K562 (cell line): ENCODE results near the gene SPON1. TPM values are rescaled to one million over a fixed set of nuclear protein-coding genes. Genes with fewer than 3 reads are reported as not detected.

ENCODE experiments used
- ATAC-seq: fragments of 200-7000 bp; cut with Tn5 transposase; 3 replicates; pipeline ENCODE4 v1.9.1; 2020; ENCODE audit warnings: moderate library complexity
- BruUV-seq: library from RNA; stranded (reverse); fragments of 400-500 nt; replicated peaks from 2 replicates; lab custom pipeline; 2021; lab: Mats Ljungman, UMichigan
- CTCF ChIA-PET: fragments of 300-600 bp; formaldehyde crosslinking; extraction: SDS; loops from one replicate; lab custom pipeline; 2021; ENCODE audit warnings: low intra/inter-chr PET ratio; lab: Yijun Ruan, JAX
- POLR2A ChIA-PET: fragments of 300-600, 350-650 bp; sonication (Branson Sonifier 250); formaldehyde crosslinking; extraction: SDS; loops from one replicate; lab custom pipeline; 2021; ENCODE audit warnings: antibody characterized with exemption, inconsistent platforms; lab: Yijun Ruan, JAX
- DNase-seq, 4 experiments: peaks; one replicate each; pipeline versions ENCODE4 v3.0.0 to v3.0.0-alpha.2; 2011 to 2018; ENCODE audit warnings: low spot score in 3 of 4, mixed read lengths in 3 of 4; ENCODE audit errors: extremely low read depth in 1 of 4
- FAIRE-seq: peaks from 2 replicates; lab custom pipeline; 2011; peaks lifted over from hg19 to GRCh38; lab: Jason Lieb, UNC
- H2AFZ ChIP-seq: 2 replicates; pipeline ENCODE4 v1.6.0; 2011; ENCODE audit warnings: low read depth, low read length, control low read depth, inconsistent platforms
- H3K27ac ChIP-seq: fragments of 200-600 bp; 3 replicates; pipeline ENCODE4 v1.8.0; 2011; ENCODE audit warnings: low read depth, mild to moderate bottlenecking, control low read depth, inconsistent platforms, low read length, moderate library complexity, mixed read lengths; ENCODE audit errors: extremely low read depth
- H3K27me3 ChIP-seq, 2 experiments: fragments of 300-600 bp in 1 of 2; 2 replicates in 1 of 2; 3 replicates in 1 of 2; pipeline versions ENCODE4 v1.6.0 to v1.8.0; 2011; ENCODE audit warnings: inconsistent platforms in 2 of 2, low read length in 2 of 2, mild to moderate bottlenecking in 1 of 2, mixed read lengths in 1 of 2, moderate library complexity in 1 of 2; ENCODE audit not compliant: control insufficient read depth in 2 of 2, insufficient read depth in 2 of 2
- H3K36me3 ChIP-seq: fragments of 300-600 bp; 3 replicates; pipeline ENCODE4 v1.8.0; 2011; ENCODE audit warnings: mild to moderate bottlenecking, low read length, inconsistent platforms; ENCODE audit not compliant: control insufficient read depth, insufficient read depth
- H3K4me1 ChIP-seq, 2 experiments: fragments of 200-600 bp in 1 of 2; replicated peaks in 1 of 2; 2 replicates in 1 of 2; 3 replicates in 1 of 2; pipeline versions ENCODE4 v1.5.1 to v1.8.0; 2011; ENCODE audit warnings: inconsistent platforms in 2 of 2, low read length in 2 of 2, mild to moderate bottlenecking in 1 of 2, mixed read lengths in 1 of 2, moderate library complexity in 1 of 2; ENCODE audit not compliant: control insufficient read depth in 2 of 2, insufficient read depth in 2 of 2
- H3K4me2 ChIP-seq: 2 replicates; pipeline ENCODE4 v1.6.1; 2011; ENCODE audit warnings: low read length, control low read depth, inconsistent platforms, mixed read lengths; ENCODE audit not compliant: insufficient read depth
- H3K4me3 ChIP-seq: fragments of 200-600 bp; sonication (generic), shearing (Covaris generic); 2 replicates; pipeline ENCODE4 v1.5.1; 2016; ENCODE audit warnings: control low read depth, inconsistent platforms
- H3K79me2 ChIP-seq: fragments of 200-600 bp; 3 replicates; pipeline ENCODE4 v1.8.0; 2011; ENCODE audit warnings: low read length, inconsistent platforms; ENCODE audit not compliant: control insufficient read depth, insufficient read depth
- H3K9ac ChIP-seq, 2 experiments: 2 replicates each; pipeline versions ENCODE4 v1.6.0 to v1.6.1; 2011; ENCODE audit warnings: low read depth in 2 of 2, low read length in 2 of 2, control low read depth in 1 of 2, inconsistent platforms in 1 of 2, mild to moderate bottlenecking in 1 of 2, mixed read lengths in 1 of 2; ENCODE audit not compliant: insufficient read depth in 1 of 2
- H3K9me1 ChIP-seq: one replicate; pipeline ENCODE4 v1.6.0; 2011; ENCODE audit warnings: inconsistent platforms, mild to moderate bottlenecking, low read length, moderate library complexity; ENCODE audit not compliant: control insufficient read depth, insufficient read depth
- H3K9me3 ChIP-seq: replicated peaks from 2 replicates; pipeline ENCODE4 v1.5.1; 2011; ENCODE audit warnings: low read depth, low read length, inconsistent platforms; ENCODE audit not compliant: control insufficient read depth, insufficient read depth
- H4K20me1 ChIP-seq: replicated peaks from 2 replicates; pipeline ENCODE4 v1.6.1; 2011; ENCODE audit warnings: low read length, inconsistent platforms, mixed read lengths; ENCODE audit not compliant: control insufficient read depth, insufficient read depth
- ARID2 ChIP-seq: fragments of 450-650 bp; IDR thresholded peaks from 2 replicates; pipeline ENCODE4 v1.6.1; 2017; ENCODE audit warnings: antibody characterized with exemption, mild to moderate bottlenecking
- ATF3 ChIP-seq, 2 experiments: fragments of 450-650 bp in 1 of 2; sonication (generic) in 1 of 2; formaldehyde crosslinking in 1 of 2; IDR thresholded peaks in 1 of 2; conservative IDR thresholded peaks in 1 of 2; 2 replicates each; pipeline versions ENCODE4 v1.6.1 to v1.8.1; 2016 to 2023; ENCODE audit warnings: mild to moderate bottlenecking in 2 of 2, moderate library complexity in 2 of 2, inconsistent platforms in 1 of 2, missing genetic modification reagents in 1 of 2
- GTF3C2 ChIP-seq: IDR thresholded peaks from 3 replicates; pipeline ENCODE4 v1.6.1; 2011; ENCODE audit warnings: borderline replicate concordance, mild to moderate bottlenecking, moderate library complexity; ENCODE audit not compliant: insufficient read length; ENCODE audit errors: extremely low read depth
- KLF13 ChIP-seq: fragments of 450-650 bp; IDR thresholded peaks from 2 replicates; pipeline ENCODE4 v1.6.1; 2016; ENCODE audit warnings: missing genetic modification characterization, low read depth, mild to moderate bottlenecking, missing compliant biosample characterization, moderate library complexity, borderline replicate concordance
- NELFE ChIP-seq: IDR thresholded peaks from 2 replicates; pipeline ENCODE4 v1.6.1; 2011; ENCODE audit warnings: mild to moderate bottlenecking; ENCODE audit not compliant: insufficient read depth, insufficient read length
- OTX1 ChIP-seq: fragments of 450-650 bp; formaldehyde crosslinking; IDR thresholded peaks from 2 replicates; pipeline ENCODE4 v1.4.0; 2022; ENCODE audit warnings: mild to moderate bottlenecking
- RB1 ChIP-seq: fragments of 450-650 bp; IDR thresholded peaks from 2 replicates; pipeline ENCODE4 v1.6.1; 2017; ENCODE audit warnings: low read depth, mild to moderate bottlenecking
- SAFB ChIP-seq: fragments of 200-400 bp; formaldehyde crosslinking; IDR thresholded peaks from 2 replicates; pipeline ENCODE4 v1.6.1; 2017; ENCODE audit warnings: low read depth, low read length, borderline replicate concordance
- TAF15 ChIP-seq: fragments of 200-400 bp; formaldehyde crosslinking; IDR thresholded peaks from 2 replicates; pipeline ENCODE4 v1.6.1; 2017; ENCODE audit warnings: mild to moderate bottlenecking, low read depth, low read length, moderate library complexity
- TBL1XR1 ChIP-seq, 2 experiments: IDR thresholded peaks; 2 replicates each; pipeline ENCODE4 v1.6.1; 2012; ENCODE audit warnings: improper control_type of control experiment in 2 of 2, low read length in 2 of 2, mild to moderate bottlenecking in 1 of 2
- WGBS: fragments of 100-300 bp; shearing (Covaris generic); methylation state at CpG from one replicate; pipeline ENCODE4 v1.1.6; 2016; ENCODE audit warnings: low coverage, mixed read lengths; ENCODE audit not compliant: insufficient coverage; ENCODE audit errors: missing lambda C conversion rate; 5-methylcytosine and 5-hydroxymethylcytosine counted together
- in situ Hi-C: fragments of 300-500 bp; cut with MboI; formaldehyde crosslinking; loops from 4 replicates; pipeline ENCODE4 v1.15.0; 2018; ENCODE audit warnings: inconsistent platforms, mixed read lengths
- intact Hi-C: fragments of 100-400 bp; cut with micrococcal nuclease; formaldehyde crosslinking; loops from 2 replicates; pipeline ENCODE4 v1.14.2; 2022
- polyA plus RNA-seq, 8 experiments: library from polyadenylated mRNA; depleted of rRNA in 4 of 8; stranded (reverse) in 5 of 8; unstranded in 3 of 8; fragments of >200 nt; fragmentation: Nextera tagmentation in 2 of 8; fragmentation: Illumina TruSeq in 1 of 8; extraction: Ambion mirVana in 2 of 8; extraction: Trizol in 1 of 8; gene quantifications; 2 replicates each; pipeline versions ENCODE4 v1.2.1 to v1.2.3, GENCODE V29; 2011 to 2014; ENCODE audit warnings: inconsistent platforms in 1 of 8, missing spikeins in 1 of 8
- total RNA-seq, 7 experiments: library from RNA; depleted of rRNA in 6 of 7; stranded (reverse); fragments of >200 nt in 6 of 7; fragmentation: Illumina TruSeq in 2 of 7; extraction: Trizol in 2 of 7; gene quantifications; 2 replicates each; pipeline versions ENCODE4 v1.2.1 to v1.2.3, GENCODE V29; 2011 to 2021; ENCODE audit warnings: low replicate concordance in 1 of 7
- TF ChIP-seq, protein P1 (sequence below): sonication (generic); formaldehyde crosslinking; IDR thresholded peaks from 2 replicates; pipeline ENCODE4 v1.8.0; 2023; ENCODE audit warnings: mild to moderate bottlenecking, missing genetic modification reagents
- TF ChIP-seq, protein P2 (sequence below): sonication (generic); formaldehyde crosslinking; IDR thresholded peaks from 2 replicates; pipeline ENCODE4 v1.8.1; 2022; ENCODE audit warnings: missing genetic modification reagents

Gene SPON1
- total and polyA plus RNA-seq, 9 of the 15 experiments (the other 6 are each of a cell fraction or from before 2014, with no cell fraction given): 0.04 to 0.06 TPM; not detected in 7

- FAIRE-seq (no peak), ATAC-seq (no peak), DNase-seq (no peak)
- ChIA-PET CTCF (no interaction called here), POLR2A (no interaction called here)
- Histone ChIP-seq H3K4me3 (no peak overlapping the region), H3K9me3 (no peaks in the 10 kb centered on the region), H2AFZ (no peak overlapping the region), H3K4me1 (no peaks in the 10 kb centered on the region), H4K20me1 (no peaks in the 10 kb centered on the region; the same call in 1 of the 2 replicates), H3K79me2 (no peaks in the 10 kb centered on the region), H3K27ac (no peak overlapping the region), H3K4me2 (no peak overlapping the region), H3K36me3 (no peaks in the 10 kb centered on the region), H3K27me3 (no peaks in the 10 kb centered on the region), H3K9ac (no peak overlapping the region), H3K9me1 (no peaks in the 10 kb centered on the region)
- intact Hi-C loops (no loop called here), in situ Hi-C loops (no loop called here)
- TF ChIP-seq OTX1 (CRISPR knock-in tag) (no peak), KLF13 (tag) (no peak), TAF15 (no peak), GTF3C2 (no peak), ARID2 (no peak), NELFE (no peak), TBL1XR1 (IDR thresholded peaks at IDR 0.05; ENCODE audit: low read length in 2 of 2) (no peak), SAFB (no peak), ATF3 (IDR thresholded peaks at IDR 0.05) (no peak), ATF3 (CRISPR knock-in tag; conservative IDR thresholded peaks at IDR 0.05) (no peak), RB1 (no peak)
- TF ChIP-seq, protein P1, sequence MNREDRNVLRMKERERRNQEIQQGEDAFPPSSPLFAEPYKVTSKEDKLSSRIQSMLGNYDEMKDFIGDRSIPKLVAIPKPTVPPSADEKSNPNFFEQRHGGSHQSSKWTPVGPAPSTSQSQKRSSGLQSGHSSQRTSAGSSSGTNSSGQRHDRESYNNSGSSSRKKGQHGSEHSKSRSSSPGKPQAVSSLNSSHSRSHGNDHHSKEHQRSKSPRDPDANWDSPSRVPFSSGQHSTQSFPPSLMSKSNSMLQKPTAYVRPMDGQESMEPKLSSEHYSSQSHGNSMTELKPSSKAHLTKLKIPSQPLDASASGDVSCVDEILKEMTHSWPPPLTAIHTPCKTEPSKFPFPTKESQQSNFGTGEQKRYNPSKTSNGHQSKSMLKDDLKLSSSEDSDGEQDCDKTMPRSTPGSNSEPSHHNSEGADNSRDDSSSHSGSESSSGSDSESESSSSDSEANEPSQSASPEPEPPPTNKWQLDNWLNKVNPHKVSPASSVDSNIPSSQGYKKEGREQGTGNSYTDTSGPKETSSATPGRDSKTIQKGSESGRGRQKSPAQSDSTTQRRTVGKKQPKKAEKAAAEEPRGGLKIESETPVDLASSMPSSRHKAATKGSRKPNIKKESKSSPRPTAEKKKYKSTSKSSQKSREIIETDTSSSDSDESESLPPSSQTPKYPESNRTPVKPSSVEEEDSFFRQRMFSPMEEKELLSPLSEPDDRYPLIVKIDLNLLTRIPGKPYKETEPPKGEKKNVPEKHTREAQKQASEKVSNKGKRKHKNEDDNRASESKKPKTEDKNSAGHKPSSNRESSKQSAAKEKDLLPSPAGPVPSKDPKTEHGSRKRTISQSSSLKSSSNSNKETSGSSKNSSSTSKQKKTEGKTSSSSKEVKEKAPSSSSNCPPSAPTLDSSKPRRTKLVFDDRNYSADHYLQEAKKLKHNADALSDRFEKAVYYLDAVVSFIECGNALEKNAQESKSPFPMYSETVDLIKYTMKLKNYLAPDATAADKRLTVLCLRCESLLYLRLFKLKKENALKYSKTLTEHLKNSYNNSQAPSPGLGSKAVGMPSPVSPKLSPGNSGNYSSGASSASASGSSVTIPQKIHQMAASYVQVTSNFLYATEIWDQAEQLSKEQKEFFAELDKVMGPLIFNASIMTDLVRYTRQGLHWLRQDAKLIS (CRISPR knock-in tag): no peak
- TF ChIP-seq, protein P2, sequence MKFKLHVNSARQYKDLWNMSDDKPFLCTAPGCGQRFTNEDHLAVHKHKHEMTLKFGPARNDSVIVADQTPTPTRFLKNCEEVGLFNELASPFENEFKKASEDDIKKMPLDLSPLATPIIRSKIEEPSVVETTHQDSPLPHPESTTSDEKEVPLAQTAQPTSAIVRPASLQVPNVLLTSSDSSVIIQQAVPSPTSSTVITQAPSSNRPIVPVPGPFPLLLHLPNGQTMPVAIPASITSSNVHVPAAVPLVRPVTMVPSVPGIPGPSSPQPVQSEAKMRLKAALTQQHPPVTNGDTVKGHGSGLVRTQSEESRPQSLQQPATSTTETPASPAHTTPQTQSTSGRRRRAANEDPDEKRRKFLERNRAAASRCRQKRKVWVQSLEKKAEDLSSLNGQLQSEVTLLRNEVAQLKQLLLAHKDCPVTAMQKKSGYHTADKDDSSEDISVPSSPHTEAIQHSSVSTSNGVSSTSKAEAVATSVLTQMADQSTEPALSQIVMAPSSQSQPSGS (CRISPR knock-in tag): no peak
- 0% methylated on average over 1 of the region's 1 CpG for WGBS
- no TSS peak for BruUV-seq
These were observed 142.9 kb downstream of the SPON1 start for GRCh38 chr11:14105446-14105845.
